ENCODE data around the gene GALNT3. TPM values are rescaled to one million over a fixed set of nuclear protein-coding genes. Genes with fewer than 3 reads are reported as not detected.

GALNT3 gene
- total RNA-seq, 1 donor from 2014 or later: 1.1 TPM

DNA sequence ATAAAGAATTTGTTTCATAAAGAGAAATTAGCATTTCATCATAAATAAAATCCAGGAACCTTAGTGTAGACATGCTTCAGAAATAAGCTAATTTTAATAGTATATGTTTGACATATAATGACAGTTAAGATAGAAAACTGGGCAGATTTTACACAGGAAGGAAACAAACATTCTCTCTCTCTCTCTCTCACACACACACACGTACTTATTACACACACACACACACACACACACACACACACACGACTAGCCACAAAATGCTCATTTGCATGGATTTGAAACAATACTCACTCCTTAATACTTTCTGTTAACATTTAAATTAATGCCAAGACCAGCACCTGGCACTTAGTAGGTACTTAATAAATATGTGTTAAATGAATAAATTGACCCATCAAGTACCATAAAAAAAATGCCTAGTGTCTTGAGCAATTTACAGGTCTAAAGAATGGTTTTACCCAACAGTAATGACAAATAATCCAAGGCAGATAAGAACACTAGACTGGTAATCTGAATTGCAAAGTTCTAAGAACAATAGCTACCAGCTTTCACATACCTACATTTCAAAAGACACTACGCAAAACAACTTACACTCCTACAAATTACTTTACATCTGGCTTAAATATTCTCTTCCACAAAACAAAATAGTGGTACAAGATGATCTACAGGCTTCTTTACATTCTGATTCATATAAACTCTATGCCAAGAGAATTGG is 2.9 kb upstream of the GALNT3 start:
- no peak for DNase-seq (ENCODE audit: low spot score)

DNA sequence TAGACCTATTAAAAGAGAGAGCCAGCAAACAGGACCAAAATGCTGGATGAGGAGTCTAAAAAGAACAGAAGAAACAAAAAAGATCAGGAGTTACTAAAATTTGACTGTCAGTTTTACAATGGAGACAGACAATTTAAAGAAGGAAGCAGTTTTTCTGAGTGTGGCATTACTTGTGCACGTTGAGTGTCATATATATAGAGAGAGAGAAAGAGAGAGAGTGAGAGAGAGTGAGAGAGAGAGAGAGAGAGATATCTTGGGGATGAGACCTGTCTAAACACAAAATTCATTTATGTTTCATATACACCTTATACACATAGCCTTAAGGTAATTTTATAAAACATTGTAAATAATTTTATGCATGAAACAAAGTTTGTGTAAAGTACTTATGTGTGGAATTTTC is 2.1 kb upstream of the GALNT3 start:
- DNase-seq (ENCODE audit: low spot score): no peak

- DNase-seq (ENCODE audit: low spot score): no peak
Observed at GRCh38 chr2:165795011-165795410, 964 bp upstream of the GALNT3 start.

GRCh38 chr2:165794536-165794928 is 485 bp upstream of the GALNT3 start:
- no peak for DNase-seq (ENCODE audit: low spot score)

GRCh38 chr2:165793161-165793778 is 777 bp downstream of the GALNT3 start:
- DNase-seq (ENCODE audit: low spot score): no peak

DNA sequence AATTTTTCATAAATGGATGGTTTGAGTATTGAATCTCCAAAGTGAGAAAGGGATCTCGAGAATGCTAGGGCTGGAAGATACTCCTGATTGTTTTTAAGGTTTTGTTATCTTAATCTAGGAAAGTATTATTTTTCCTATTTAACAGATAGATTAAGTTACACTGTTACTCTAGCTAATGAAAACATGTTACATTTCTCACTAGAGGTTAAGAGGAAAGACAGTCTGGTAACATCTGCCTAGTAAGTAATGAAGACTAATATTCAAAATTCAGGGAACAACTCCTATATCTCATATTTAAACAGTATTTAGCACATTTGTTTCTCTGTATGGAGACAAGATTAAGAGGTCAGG is 2.0 kb downstream of the GALNT3 start:
- DNase-seq (ENCODE audit: low spot score): no peak

DNA sequence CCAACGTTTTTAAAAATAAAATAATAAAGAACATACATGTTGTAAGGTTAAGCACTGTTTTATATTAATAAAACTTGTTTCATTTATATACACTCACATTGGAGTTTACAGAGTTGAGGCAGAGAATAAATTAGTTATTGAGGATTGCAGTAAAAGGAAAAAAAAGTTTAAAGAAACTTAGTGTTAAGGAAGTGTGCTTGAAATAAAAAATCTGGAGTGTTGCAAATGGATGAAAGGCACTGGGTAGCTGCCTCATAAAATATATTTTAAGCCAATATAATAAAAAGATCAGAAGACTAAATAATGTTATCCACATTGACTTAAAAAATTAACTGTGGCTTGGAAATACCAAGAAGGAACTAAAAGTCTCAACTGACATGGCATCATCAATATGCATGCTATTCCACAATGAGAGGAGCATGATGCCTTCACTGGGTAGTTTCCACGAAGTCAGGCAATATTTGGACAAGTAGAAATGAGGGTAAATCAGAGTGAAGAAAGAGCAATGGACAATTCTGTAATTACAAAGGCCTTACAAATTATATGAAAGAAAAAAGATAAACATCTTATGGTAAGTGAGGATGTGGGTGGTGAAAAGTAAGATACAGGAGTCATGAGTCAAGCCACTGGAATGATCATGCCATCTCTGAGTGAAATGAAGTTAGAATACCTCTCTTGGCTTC is 2.5 kb downstream of the GALNT3 start:
- DNase-seq (ENCODE audit: low spot score): no peak

DNA sequence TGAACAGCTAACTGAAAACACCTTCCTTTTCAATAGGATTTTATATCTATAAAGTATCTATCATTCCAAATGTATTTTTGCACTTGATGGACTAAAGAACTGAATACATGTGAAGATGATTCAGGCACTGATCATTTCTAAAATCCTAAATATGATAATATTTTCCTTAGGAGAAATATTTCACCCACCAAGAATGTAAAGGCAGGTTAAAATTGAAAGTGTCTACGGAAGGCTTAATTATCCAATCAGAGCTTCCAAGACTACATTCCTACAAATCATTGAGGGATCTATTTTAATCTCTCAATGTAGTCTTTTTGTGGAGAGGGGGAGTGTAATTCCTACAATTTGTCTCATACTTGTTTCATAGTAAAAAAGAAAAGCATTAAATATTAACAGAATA is 3.6 kb downstream of the GALNT3 start:
- DNase-seq (ENCODE audit: low spot score): no peak

- DNase-seq (ENCODE audit: low spot score): no peak
Observed at GRCh38 chr2:165787334-165787733, 6.7 kb downstream of the GALNT3 start.

DNA sequence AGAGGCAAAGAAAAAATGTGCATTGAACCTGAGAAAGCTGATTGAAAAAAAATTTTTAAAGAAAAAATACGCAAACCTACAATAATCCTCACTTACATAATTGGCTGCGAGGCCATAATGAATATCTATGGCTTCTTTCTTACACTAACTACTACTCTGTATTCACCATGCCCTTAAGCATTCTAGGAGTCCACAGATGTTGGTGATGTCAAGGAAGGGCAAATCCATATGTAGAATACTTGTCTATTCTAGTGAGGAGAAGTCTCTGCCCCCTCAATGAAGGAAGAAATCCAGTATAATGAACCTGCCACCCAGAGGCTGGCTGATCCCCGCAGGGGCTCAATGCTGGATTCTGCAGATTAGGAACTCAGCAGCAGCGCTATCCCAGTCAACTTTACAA is 14.3 kb downstream of the GALNT3 start:
- no peak for DNase-seq (ENCODE audit: low spot score)

DNA sequence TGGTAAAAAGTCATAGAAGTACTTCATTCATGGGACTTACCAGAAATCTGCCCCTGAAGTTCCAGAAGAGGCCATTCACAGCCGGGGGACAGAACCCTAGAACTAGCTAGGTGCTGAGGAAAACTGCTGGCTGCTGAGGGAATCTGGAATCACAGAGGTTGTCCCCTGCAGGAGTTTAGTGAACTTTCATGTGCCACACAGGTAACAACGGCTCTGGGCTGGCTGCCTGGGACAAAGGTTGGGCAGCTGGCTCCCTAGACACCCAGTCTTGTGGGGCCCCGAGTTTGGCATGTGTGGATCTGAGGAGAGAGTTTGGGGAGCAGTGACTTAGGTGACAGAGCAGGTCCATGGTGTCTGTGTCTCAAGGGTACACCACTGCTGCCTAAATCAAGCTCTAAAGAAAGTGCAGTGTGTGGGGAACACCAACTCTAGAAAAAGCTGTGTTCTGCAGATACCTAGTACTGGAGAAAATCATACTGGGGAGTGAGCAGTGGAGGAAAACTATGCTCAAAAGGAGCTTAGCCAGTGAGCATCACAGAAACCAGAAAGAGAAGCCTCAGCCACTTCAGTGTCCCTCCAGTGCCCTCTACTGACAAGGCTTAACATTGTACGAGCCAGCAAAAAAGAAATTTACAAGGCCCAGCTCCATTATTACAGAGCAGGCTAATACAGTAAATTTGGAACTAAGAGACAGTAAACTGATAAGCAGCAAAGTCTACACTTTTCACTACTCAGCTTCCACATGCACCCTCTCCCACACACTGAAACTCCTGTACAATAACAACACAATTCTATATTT is 15.2 kb downstream of the GALNT3 start:
- no peak for DNase-seq (ENCODE audit: low spot score)

GRCh38 chr2:165778187-165778556 is 15.9 kb downstream of the GALNT3 start:
- DNase-seq (ENCODE audit: low spot score): no peak

DNA sequence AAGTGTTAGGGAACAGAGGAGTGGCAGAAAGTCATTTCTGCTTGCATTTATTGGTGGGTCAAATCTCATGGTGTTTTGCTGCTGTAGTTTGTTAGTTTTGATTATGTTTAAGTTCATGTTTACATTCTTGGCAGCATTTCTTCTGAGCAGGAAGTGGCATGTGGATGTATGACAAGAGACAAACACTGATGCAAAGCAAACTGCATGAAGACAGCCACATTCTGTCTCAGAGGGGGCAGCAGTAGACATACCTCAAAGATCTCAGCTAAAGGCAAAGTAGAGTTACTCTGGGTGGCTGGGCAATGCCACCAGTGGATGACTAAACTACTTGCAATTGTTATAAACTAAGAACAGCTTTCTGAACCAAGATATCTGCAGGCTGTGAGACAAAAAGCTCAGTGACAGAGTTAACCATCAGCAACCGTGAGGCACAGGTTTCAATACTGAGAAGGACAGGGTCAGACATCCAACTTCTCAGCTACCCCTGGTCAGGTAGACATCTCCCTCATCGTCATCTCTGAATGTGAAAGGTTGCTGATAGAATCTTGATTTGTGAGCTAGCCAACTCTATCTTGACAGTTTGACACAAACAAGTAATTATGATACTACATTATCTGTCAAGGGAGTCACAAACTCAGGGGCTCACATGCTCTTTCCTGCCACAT is 16.4 kb downstream of the GALNT3 start:
- DNase-seq (ENCODE audit: low spot score): no peak

DNA sequence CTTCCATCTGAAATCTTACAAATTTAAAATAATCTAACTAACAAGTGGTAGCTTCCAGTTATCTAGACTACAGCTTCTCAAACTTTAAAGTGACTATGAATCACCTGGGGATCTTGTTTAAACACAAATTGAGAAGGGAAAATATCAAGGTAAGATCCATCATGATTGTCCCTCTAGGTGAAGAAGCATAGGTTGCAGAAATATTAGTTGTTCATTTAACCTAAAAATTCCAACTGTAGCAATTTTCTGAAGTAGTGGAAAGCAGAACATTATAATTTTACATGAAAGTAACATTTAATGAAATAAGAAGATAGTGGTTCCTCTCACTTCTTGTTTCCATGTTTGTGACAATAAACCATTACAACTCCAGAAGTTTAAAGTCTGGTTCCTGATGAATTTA is 17.3 kb downstream of the GALNT3 start:
- no peak for DNase-seq (ENCODE audit: low spot score)

DNA sequence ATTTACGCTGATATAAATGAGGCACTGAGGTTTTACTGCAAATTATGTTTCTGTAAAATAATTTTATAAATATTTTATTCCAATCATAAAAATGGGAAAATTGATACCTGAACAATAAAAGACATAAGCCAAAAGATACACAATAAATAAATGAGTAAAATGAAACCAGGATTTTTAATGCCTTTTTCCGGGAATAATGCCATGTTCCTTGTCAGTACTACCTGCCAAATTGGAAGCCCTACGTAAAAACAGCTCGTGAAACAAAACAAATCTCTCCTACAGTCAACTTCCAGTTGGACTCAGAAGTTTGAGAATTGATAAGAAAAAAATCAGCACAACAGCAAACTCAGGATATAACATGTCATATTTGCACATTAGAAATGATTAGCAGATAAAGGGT is 18.0 kb downstream of the GALNT3 start:
- no peak for DNase-seq (ENCODE audit: low spot score)

- no peak for DNase-seq (ENCODE audit: low spot score)
Observed at GRCh38 chr2:165773684-165774083, 20.4 kb downstream of the GALNT3 start.

- DNase-seq (ENCODE audit: low spot score): no peak
Observed at GRCh38 chr2:165772183-165772582, 21.9 kb downstream of the GALNT3 start.

DNA sequence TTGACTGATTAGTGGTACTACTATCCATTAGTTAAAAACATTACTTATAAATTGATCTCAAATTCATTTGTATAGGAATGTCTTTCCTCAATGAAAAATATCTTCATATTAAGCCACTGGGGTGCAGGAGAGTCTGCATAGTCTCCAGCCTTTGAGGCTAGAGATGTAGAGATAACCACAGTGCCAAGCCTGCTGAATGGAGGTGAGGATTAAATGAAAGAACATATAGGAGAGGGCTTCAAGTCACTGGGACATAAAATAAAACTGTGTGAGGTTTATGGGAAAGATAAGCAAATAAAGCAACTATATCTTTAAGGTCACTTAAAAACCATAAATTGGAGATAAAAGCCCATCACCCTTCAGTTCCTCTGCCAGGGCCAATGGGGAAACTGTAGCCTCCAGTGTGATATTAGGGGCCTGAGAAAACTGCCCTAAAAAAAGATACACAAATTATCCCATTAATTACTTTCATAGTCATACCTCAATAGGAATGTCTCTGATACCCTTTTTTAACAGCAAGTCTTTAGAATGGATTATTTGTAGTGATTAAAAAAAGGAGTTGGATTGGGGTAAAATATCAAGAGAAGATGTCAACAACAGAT is 27.6 kb downstream of the GALNT3 start:
- DNase-seq (ENCODE audit: low spot score): no peak

GRCh38 chr2:165762723-165763122 is 31.3 kb downstream of the GALNT3 start:
- DNase-seq (ENCODE audit: low spot score): no peak

- no peak for DNase-seq (ENCODE audit: low spot score)
Observed at GRCh38 chr2:165757906-165758675, 36.0 kb downstream of the GALNT3 start.
